Keratinocyte (primary cell): ENCODE measurements around the gene CFAP61. TPM values are rescaled to one million over a fixed set of nuclear protein-coding genes. Genes with fewer than 3 reads are reported as not detected.

Experiments used
- DNase-seq: peaks from one replicate; pipeline ENCODE4 v3.0.0-alpha.2; 2011; ENCODE audit warnings: low read depth, missing footprints, low spot score
- FAIRE-seq: peaks from 2 replicates; lab custom pipeline; 2011; peaks lifted over from hg19 to GRCh38; lab: Jason Lieb, UNC
- H2AFZ ChIP-seq: 2 replicates; pipeline ENCODE4 v1.6.0; 2012; ENCODE audit warnings: low read length, control low read depth, inconsistent platforms; ENCODE audit not compliant: control insufficient read depth
- H3K27ac ChIP-seq: 2 replicates; pipeline ENCODE4 v1.5.1; 2011; ENCODE audit warnings: low read length; ENCODE audit not compliant: control insufficient read depth, insufficient read depth
- H3K27me3 ChIP-seq: 3 replicates; pipeline ENCODE4 v1.6.0; 2011; ENCODE audit warnings: low read length; ENCODE audit not compliant: control insufficient read depth, insufficient read depth; ENCODE audit errors: extremely low read depth
- H3K36me3 ChIP-seq, 2 experiments: 2 replicates in 1 of 2; 3 replicates in 1 of 2; pipeline ENCODE4 v1.5.1; 2011; ENCODE audit warnings: low read length in 2 of 2, mild to moderate bottlenecking in 1 of 2; ENCODE audit not compliant: control insufficient read depth in 2 of 2, insufficient read depth in 2 of 2; ENCODE audit errors: extremely low read depth in 1 of 2
- H3K4me1 ChIP-seq: 3 replicates; pipeline ENCODE4 v1.5.1; 2011; ENCODE audit warnings: low read length; ENCODE audit not compliant: control insufficient read depth, insufficient read depth; ENCODE audit errors: extremely low read depth
- H3K4me2 ChIP-seq: 3 replicates; pipeline ENCODE4 v1.6.0; 2011; ENCODE audit warnings: low read depth, low read length; ENCODE audit not compliant: control insufficient read depth, insufficient read depth; ENCODE audit errors: extremely low read depth
- H3K4me3 ChIP-seq, 3 experiments: fragments of 200-600 bp in 1 of 3; sonication (generic) in 1 of 3; 2 replicates in 2 of 3; 3 replicates in 1 of 3; pipeline ENCODE4 v1.5.1; 2011 to 2016; ENCODE audit warnings: low read length in 3 of 3, mild to moderate bottlenecking in 3 of 3, control low read depth in 2 of 3, inconsistent platforms in 1 of 3, low read depth in 1 of 3, mixed read lengths in 1 of 3, mixed run types in 1 of 3, moderate library complexity in 1 of 3; ENCODE audit not compliant: control insufficient read depth in 2 of 3, insufficient read depth in 2 of 3; ENCODE audit errors: extremely low read depth in 1 of 3
- H3K79me2 ChIP-seq: 2 replicates; pipeline ENCODE4 v1.6.0; 2012; ENCODE audit warnings: low read length; ENCODE audit not compliant: control insufficient read depth, insufficient read depth
- H3K9ac ChIP-seq: 3 replicates; pipeline ENCODE4 v1.6.0; 2011; ENCODE audit warnings: low read length; ENCODE audit not compliant: control insufficient read depth, insufficient read depth; ENCODE audit errors: extremely low read depth
- H3K9me1 ChIP-seq: 3 replicates; pipeline ENCODE4 v1.6.0; 2011; ENCODE audit warnings: low read length; ENCODE audit not compliant: control insufficient read depth, insufficient read depth; ENCODE audit errors: extremely low read depth
- H3K9me3 ChIP-seq: 2 replicates; pipeline ENCODE4 v1.5.1; 2012; ENCODE audit warnings: low read depth, low read length; ENCODE audit not compliant: control insufficient read depth
- H4K20me1 ChIP-seq: 3 replicates; pipeline ENCODE4 v1.6.0; 2011; ENCODE audit warnings: low read length; ENCODE audit not compliant: control insufficient read depth, insufficient read depth; ENCODE audit errors: extremely low read depth
- CTCF ChIP-seq, 3 experiments: IDR thresholded peaks in 1 of 3; conservative IDR thresholded peaks in 1 of 3; optimal IDR thresholded peaks in 1 of 3; 2 replicates in 2 of 3; 3 replicates in 1 of 3; pipeline versions ENCODE3 to v1.5.1; 2011; ENCODE audit warnings: low read length in 3 of 3, mild to moderate bottlenecking in 3 of 3, moderate library complexity in 2 of 3, control low read depth in 1 of 3, inconsistent platforms in 1 of 3; ENCODE audit not compliant: insufficient read depth in 2 of 3; ENCODE audit errors: extremely low read depth in 1 of 3
- EZH2 ChIP-seq: IDR thresholded peaks from one replicate; pipeline ENCODE4 v1.6.1; 2012; ENCODE audit warnings: inconsistent platforms, mild to moderate bottlenecking, low read length, moderate library complexity
- dilution Hi-C: fragments of 300-500 bp; cut with MboI; formaldehyde crosslinking; loops from one replicate; pipeline ENCODE4 v1.7.0; 2020; ENCODE audit warnings: low sequenced_read_pairs; ENCODE audit not compliant: extremely low pct_ligation_motif_present
- polyA plus RNA-seq, 5 experiments: library from polyadenylated mRNA; depleted of rRNA in 3 of 5; stranded (reverse) in 3 of 5; stranded (forward) in 1 of 5; unstranded in 1 of 5; fragments of >200 nt; gene quantifications; 1 replicate in 1 of 5; 2 replicates in 3 of 5; 3 replicates in 1 of 5; pipeline versions ENCODE4 v1.2.1 to v1.2.3, GENCODE V29; 2011 to 2012; ENCODE audit warnings: missing spikeins in 2 of 5, low read depth in 1 of 5, low replicate concordance in 1 of 5

The CFAP61 gene
- polyA plus RNA-seq, 1 donor (not counting 4 experiments of a cell fraction or from before 2014, with no cell fraction given), result 0.25 TPM

- no peaks in the 10 kb centered on the region for H3K9me3 ChIP-seq
- TF ChIP-seq EZH2, result no peak
- TF ChIP-seq CTCF (optimal IDR thresholded peaks at IDR 0.05 in 1 of 3, IDR thresholded peaks at IDR 0.05 in 1 of 3, conservative IDR thresholded peaks at IDR 0.05 in 1 of 3; ENCODE audit: extremely low read depth in 1 of 3, insufficient read depth in 2 of 3, low read length in 3 of 3), result no peak
- H3K27me3 ChIP-seq, result no peaks in the 10 kb centered on the region
- H3K36me3 ChIP-seq, result no peaks in the 10 kb centered on the region
- H3K27ac ChIP-seq, result no peak overlapping the region
- dilution Hi-C loops, result no loop called here
- H3K4me1 ChIP-seq, result no peaks in the 10 kb centered on the region
- H4K20me1 ChIP-seq, result no peaks in the 10 kb centered on the region
- H3K9me1 ChIP-seq, result no peaks in the 10 kb centered on the region
- no peak overlapping the region for H3K9ac ChIP-seq
- H3K79me2 ChIP-seq, result no peaks in the 10 kb centered on the region
- no peak overlapping the region for H3K4me2 ChIP-seq
- H3K4me3 ChIP-seq, result no peak overlapping the region
- DNase-seq (no peak), FAIRE-seq (no peak)
- no peak overlapping the region for H2AFZ ChIP-seq
Measured at GRCh38 chr20:20340443-20340842, 288.1 kb downstream of the CFAP61 start.

- TF ChIP-seq EZH2 (no peak), CTCF (optimal IDR thresholded peaks at IDR 0.05 in 1 of 3, IDR thresholded peaks at IDR 0.05 in 1 of 3, conservative IDR thresholded peaks at IDR 0.05 in 1 of 3; ENCODE audit: extremely low read depth in 1 of 3, insufficient read depth in 2 of 3, low read length in 3 of 3) (no peak)
- Histone ChIP-seq H3K9me1 (no peaks in the 10 kb centered on the region), H3K79me2 (no peaks in the 10 kb centered on the region), H3K9ac (no peak overlapping the region), H3K4me2 (no peak overlapping the region), H3K27ac (no peak overlapping the region), H3K36me3 (no peaks in the 10 kb centered on the region), H2AFZ (no peak overlapping the region), H3K4me3 (no peak overlapping the region), H4K20me1 (no peaks in the 10 kb centered on the region), H3K4me1 (no peaks in the 10 kb centered on the region), H3K27me3 (no peaks in the 10 kb centered on the region), H3K9me3 (no peaks in the 10 kb centered on the region)
- DNase-seq, result no peak
- FAIRE-seq, result no peak
- dilution Hi-C loops, result no loop called here
Measured at GRCh38 chr20:20341371-20341770, 289.0 kb downstream of the CFAP61 start.
